ENCODE measurements around the gene MIER2.

DNA sequence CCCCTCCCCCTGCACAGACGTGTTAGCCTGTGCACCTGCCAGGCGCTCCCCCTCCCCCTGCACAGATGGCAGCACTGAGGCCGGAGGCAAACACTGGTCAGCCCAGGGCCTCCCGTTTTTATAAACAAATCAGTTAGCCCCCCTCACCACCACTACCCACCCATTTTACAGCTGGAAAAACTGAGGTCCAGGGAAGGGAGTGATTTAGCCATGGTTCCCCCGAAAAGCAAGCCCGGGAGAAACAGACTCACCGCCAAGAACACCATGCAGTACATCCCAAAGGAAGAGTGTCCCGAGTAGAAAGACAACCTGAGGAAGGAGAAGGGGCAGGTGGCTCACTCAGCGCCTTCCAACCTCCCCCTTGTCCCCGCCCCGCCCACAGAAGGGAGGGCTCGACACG is 62.1 kb downstream of the MIER2 start:
- TF ChIP-seq, protein P1, sequence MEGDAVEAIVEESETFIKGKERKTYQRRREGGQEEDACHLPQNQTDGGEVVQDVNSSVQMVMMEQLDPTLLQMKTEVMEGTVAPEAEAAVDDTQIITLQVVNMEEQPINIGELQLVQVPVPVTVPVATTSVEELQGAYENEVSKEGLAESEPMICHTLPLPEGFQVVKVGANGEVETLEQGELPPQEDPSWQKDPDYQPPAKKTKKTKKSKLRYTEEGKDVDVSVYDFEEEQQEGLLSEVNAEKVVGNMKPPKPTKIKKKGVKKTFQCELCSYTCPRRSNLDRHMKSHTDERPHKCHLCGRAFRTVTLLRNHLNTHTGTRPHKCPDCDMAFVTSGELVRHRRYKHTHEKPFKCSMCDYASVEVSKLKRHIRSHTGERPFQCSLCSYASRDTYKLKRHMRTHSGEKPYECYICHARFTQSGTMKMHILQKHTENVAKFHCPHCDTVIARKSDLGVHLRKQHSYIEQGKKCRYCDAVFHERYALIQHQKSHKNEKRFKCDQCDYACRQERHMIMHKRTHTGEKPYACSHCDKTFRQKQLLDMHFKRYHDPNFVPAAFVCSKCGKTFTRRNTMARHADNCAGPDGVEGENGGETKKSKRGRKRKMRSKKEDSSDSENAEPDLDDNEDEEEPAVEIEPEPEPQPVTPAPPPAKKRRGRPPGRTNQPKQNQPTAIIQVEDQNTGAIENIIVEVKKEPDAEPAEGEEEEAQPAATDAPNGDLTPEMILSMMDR (IDR thresholded peaks at IDR 0.05) = no peak
- no peak for TF ChIP-seq ZFX (IDR thresholded peaks at IDR 0.05; ENCODE audit: borderline replicate concordance)

Data from 22Rv1 (cell line).